ENCODE measurements around the gene TMEM150C. TPM values are rescaled to one million over a fixed set of nuclear protein-coding genes. Genes with fewer than 3 reads are reported as not detected.

Gene TMEM150C
- total RNA-seq, 1 experiment from 2014 or later = 2.7 TPM

GRCh38 chr4:82587826-82588540 lies 26.2 kb upstream of the TMEM150C start:
- no peaks in the 10 kb centered on the region for H3K79me1 ChIP-seq (ENCODE audit: insufficient read depth, low read depth, low read length, poor library complexity, severe bottlenecking)
- H3K27ac ChIP-seq (ENCODE audit: insufficient read length, low read depth, low read length) = no peak overlapping the region
- no peak overlapping the region for H3K27ac Mint-ChIP-seq
- H3K14ac ChIP-seq (ENCODE audit: insufficient read depth, low read length) = no peak overlapping the region
- no peak overlapping the region for H2BK12ac ChIP-seq (ENCODE audit: insufficient read length, low read depth, low read length)
- H3K18ac ChIP-seq (ENCODE audit: insufficient read length, low read depth, low read length) = no peak overlapping the region
- no peak overlapping the region for H2AK5ac ChIP-seq (ENCODE audit: insufficient read length, low read length)
- no peak for DNase-seq
- H3K4me3 Mint-ChIP-seq = no peak overlapping the region
- no peak overlapping the region for H3T11ph ChIP-seq (ENCODE audit: low read length)
- no peaks in the 10 kb centered on the region for H3K79me2 ChIP-seq (ENCODE audit: insufficient read depth, low read length)
- no peak overlapping the region for H3K23ac ChIP-seq (ENCODE audit: insufficient read length, low read depth, low read length)
- no peaks in the 10 kb centered on the region for H3K9me3 ChIP-seq (ENCODE audit: control insufficient read depth, low read depth, low read length)
- no peak overlapping the region for H2BK15ac ChIP-seq (ENCODE audit: low read depth, low read length)
- H4K91ac ChIP-seq (ENCODE audit: insufficient read length, low read depth, low read length) = no peak overlapping the region
- WGBS (ENCODE audit: extremely low coverage, insufficient read length, low lambda C conversion rate) = no CpG with 5 or more reads among the region's 8 CpGs
- H3K4me1 Mint-ChIP-seq = peaks cover 60 to 61% of the 10 kb centered on the region in 2 experiments
- H2BK20ac ChIP-seq (ENCODE audit: low read depth, low read length, poor library complexity, severe bottlenecking) = no peak overlapping the region
- no peak overlapping the region for H3K4me2 ChIP-seq (ENCODE audit: insufficient read depth, insufficient read length, low read length)
- no peaks in the 10 kb centered on the region for H3K27me3 Mint-ChIP-seq (ENCODE audit: low read depth)
- H4K20me1 ChIP-seq (ENCODE audit: control insufficient read depth, insufficient read depth, insufficient read length) = no peaks in the 10 kb centered on the region
- no peak overlapping the region for H4K5ac ChIP-seq (ENCODE audit: insufficient read length, low read depth, low read length)
- H3K23me2 ChIP-seq (ENCODE audit: insufficient read length, low read depth, low read length, poor library complexity, severe bottlenecking) = no peaks in the 10 kb centered on the region
- peaks cover 35% of the 10 kb centered on the region; the same call in 1 of the 2 replicates for H3K4me1 ChIP-seq (ENCODE audit: insufficient read depth, low read length)
- no peak overlapping the region for H2BK5ac ChIP-seq (ENCODE audit: insufficient read length, low read length)
- H2BK120ac ChIP-seq (ENCODE audit: low read depth, low read length, poor library complexity, severe bottlenecking) = no peak overlapping the region
- H2AFZ ChIP-seq (ENCODE audit: low read length) = no peak overlapping the region
- no peaks in the 10 kb centered on the region for H3K27me3 ChIP-seq (ENCODE audit: insufficient read depth, low read length)
- no peaks in the 10 kb centered on the region for H3K9me3 Mint-ChIP-seq
- TF ChIP-seq CTCF (conservative IDR thresholded peaks at IDR 0.05) = no peak
- H3K9ac ChIP-seq (ENCODE audit: extremely low read depth, insufficient read length, low read length) = no peak overlapping the region
- no peaks in the 10 kb centered on the region; a peak in 1 of 7 replicates for H3K36me3 Mint-ChIP-seq (ENCODE audit: insufficient read depth in 1 of 3, low read depth in 3 of 3)
- H3K4ac ChIP-seq (ENCODE audit: low read depth, low read length) = no peak overlapping the region
- no peak overlapping the region for H4K8ac ChIP-seq (replicated peaks; ENCODE audit: insufficient read length, low read depth, low read length)
- H3K56ac ChIP-seq (ENCODE audit: insufficient read length, low read depth, low read length) = no peak overlapping the region
